Putamen (tissue), 1 donor: ENCODE data around the gene FAM163A.
"Not testable (repeated sequence)": the region's sequence is repeated elsewhere in the genome, so short reads cannot be mapped to it uniquely, and the experiment has no call there.

ENCODE experiments used
- DNase-seq: peaks from one replicate; pipeline ENCODE4 v3.0.0-alpha.2; 2016; ENCODE audit warnings: low spot score

The FAM163A gene

DNA sequence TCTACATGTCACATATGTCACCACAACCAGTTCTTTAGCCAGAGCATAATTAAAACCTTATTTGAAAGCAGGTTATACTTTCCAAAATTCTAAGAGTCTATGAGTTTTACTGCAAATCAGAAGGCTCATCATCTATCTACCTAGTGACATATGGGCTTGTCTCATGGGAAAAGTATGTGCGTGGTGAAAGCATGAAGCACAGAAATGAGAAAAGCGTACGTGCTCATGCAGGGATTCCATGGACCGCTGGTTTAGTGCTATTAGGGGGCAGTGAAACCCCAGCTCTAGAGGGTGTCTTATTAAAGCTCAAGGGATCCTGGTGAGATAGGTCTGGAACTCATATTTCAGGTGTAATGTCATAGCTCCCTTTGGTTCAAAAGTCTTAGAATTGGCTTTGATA is 50.2 kb downstream of the FAM163A start:
- DNase-seq = no peak

DNA sequence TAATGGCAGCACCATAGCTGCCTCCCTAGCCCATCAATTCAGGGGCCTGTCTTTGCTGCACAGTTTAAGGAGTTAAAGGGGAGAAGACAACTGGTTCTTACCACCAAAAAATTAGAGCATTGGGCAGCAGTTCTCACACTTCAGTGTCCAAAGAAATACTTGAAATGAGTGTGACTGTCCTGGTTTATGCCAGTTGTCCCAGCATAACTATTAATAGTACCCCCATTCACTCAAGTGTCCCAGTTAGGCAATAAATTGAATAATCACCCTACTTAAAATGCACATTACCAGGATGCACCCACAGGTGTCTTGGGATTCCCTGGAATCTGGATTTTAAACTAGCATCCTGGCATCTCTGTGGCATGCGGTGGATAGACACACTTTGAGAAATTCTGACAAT is 51.1 kb downstream of the FAM163A start:
- no peak for DNase-seq

DNA sequence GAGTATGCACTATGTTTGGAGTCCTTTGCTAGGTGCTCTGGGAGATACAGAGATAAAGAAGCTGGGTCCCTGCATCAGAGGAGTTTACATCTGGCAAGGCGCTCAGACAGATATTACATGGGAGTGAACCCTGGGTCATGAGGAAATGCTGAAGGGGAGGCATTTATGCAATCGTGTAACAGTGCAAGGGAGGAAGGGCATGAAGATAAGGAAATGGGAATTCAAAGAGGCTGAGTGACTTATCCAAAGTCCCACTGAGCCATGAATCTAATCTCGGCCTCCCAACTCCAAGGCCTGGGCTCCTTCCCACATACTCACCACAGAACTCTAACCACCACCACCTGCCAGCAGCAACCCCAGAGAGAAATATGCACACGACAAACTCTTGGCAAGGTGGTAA is 51.6 kb downstream of the FAM163A start:
- DNase-seq = no peak

DNA sequence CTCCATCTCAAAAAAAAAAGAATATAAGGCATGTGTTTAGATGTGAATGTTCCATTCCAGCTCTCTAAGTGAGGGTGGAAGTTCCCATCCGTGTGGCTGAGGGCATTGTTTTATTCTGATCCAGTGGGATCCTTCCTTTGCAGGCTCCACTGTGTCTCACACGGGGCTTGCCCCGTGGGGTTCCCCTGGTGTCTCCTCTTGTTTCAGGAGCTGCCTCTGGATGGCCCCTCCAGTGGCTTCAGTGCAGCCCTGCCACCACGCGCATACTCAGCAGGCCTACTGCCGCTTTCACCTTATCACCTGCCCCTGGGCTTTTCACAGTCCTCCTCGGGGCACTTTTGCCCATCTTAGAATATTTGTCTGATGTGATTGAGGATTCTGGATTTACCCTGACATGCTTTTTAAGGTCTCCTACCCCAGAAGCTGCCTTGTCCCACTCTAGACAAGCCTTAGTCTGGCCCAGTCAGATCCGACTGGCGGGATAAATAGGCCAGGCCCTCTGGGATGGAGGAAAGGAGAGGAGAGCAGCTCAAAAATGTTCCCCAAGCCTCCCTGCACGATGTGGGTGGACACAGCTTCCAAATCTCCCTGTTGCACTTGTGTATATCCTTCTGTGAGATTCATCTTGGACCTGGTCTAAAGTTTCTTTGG is 55.2 kb downstream of the FAM163A start:
- no peak for DNase-seq

DNA sequence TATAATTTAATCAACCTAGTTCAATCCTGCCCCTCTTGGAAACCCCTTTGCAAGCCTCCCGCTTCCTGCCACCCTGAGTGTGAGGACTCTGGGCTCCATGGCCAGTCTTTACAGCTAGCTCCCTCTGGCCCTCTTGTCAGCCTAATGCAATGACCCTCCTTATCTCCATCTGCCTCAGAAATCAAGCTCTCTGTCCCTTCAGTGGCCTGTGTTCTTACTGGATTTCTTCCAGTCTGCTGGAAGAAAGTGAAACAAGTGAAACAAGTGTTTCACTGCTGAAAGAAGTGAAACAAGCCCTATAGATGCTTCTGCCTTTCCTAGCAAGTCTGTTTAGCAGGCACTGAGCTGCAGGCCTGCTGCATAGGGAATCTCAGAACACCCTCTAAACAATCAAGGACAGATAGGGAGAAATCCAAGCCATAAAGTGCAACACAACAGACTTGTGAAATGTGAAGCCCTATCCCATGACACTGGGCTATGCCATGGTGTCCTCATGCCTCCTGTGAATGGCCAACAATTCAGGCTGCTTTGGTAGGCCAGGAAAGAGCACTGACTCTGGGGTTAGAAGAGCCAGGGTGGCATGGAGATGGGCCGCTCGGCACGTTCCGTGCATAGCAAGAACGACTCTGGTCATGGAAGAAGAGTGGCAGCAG is 55.9 kb downstream of the FAM163A start:
- no peak for DNase-seq

DNA sequence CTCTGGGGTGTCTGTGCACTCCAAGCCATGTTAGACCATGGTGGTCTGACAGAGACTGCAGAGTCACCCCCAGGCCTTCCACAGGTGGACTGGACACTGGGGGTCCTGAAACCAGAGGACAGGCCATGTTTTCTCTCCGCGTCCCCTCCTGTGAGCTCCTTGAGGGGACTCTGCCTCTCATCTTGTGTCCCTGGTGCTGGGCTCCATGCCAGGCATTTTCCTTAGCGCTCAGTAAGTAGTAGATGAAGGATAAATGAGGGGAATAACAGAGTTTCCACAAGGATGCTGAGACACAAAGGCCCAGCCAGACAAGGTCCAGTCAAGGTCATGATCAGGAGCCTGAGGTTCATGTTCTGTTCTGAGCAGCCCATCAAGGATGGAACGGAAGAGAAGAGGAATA is 57.4 kb downstream of the FAM163A start:
- DNase-seq = no peak

DNA sequence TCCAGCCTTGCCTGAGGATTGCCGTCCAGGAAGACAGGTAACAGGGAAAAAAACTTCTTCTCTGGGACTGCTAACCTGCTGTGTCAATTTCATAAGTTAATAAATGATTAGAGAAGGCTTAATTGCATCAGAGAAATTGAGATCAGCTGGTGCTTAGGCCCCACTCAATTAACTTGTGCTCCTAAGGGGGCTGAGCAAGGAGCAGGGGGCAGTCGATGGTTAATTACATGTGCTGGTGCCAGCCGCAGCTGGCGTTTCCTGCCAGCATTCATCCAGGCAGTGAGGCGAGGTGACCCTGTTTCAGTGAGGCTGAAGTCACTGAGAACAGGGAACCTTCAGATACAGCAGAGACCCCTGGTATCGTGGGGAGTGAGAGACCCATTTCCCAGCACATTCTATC is 60.0 kb downstream of the FAM163A start:
- no peak for DNase-seq

DNA sequence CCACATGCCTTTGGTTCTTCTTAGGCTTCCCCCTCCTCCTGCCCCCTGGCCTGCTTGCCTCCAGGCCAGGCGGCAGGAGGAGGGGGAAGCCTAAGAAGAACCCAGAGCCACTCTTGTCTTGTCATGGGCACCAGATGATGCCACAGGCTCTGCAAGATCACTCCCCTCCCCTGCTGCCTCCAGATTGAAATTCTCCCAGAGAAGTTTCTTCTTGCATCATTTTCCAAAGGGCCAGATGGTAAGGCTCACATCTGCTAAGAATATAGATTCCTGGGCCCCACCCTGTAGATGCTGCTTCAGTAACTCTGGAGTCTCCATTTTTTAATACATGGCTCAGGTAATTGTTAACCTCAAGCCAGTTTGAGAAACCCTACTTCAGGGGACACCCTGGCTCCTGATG is 60.8 kb downstream of the FAM163A start:
- DNase-seq = no peak

DNA sequence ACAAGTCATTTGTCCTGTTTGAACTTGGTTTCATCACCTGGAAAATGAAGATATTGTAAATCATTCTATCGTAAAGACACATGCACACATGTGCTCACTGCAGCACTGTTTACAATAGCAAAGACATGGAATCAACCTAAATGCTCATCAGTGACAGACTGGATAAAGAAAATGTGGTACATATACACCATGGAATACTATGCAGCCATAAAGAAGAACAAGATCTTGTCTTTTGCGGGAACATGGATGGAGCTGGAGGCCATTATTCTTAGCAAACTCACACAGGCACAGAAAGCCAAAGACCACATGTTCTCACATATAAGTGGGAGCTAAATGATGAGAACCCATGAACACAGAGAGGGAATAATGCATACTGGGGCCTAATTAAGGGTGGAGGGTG is 61.3 kb downstream of the FAM163A start:
- not testable (repeated sequence) for DNase-seq

DNA sequence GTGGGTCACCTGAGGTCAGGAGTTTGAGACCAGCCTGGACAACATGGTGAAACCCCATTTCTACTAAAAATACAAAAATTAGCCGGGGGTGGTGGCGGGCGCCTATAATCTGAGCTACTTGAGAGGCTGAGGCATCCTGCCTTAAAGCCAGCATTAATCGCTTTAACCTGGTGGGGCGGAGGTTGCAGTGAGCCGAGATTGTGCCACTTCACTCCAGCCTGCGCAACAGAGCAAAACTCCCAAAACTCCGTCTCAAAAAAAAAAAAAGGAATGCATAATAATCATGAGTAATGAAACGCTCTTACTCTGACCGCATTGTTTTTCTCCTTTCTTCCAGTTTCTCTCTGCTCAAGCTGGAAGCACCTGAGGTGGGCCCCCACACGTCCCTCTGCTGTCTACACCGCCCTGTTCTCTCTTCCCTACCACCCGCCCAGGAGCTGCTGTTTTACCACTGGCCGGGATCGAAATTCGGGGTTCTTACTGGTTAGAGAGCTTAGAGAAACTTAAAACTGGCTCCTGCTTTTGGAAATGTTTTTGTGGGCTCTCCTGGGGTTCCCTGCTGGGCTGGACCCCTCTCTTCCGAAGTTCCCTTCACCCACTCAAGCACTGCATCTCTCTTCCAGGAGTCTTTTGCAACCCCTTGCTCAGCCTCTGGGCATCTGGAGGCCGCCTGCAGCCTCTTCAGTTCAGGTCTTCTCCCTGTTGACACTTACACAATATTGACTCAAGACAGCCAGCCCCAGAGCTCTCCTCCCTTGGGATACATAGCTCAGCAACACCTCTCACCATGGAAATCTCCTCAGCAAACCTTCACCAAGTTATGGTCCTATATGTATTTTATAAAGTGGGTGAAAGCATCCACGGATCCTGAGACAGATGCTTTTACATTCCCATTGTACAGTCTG is 62.5 kb downstream of the FAM163A start:
- DNase-seq = no peak

DNA sequence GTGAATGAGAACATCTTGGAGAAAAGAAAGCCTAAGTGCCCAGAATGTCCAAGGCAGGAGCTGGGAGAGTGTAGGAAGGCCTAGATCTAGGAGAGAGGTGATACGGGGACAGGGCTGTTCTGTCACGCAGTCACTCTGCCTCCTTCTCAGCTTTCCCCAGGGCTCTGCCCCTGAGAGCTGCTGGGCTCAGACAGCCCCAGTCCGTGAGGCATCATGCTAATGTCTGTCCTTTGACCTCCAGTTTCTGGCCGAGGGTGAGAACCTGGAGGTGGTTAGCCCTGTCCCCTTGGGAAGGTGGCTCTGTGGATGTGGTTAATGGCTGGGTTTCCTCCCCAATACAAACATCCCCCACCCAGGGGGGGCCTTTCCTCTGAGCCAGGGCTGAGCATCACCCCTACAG is 63.2 kb downstream of the FAM163A start:
- no peak for DNase-seq

DNA sequence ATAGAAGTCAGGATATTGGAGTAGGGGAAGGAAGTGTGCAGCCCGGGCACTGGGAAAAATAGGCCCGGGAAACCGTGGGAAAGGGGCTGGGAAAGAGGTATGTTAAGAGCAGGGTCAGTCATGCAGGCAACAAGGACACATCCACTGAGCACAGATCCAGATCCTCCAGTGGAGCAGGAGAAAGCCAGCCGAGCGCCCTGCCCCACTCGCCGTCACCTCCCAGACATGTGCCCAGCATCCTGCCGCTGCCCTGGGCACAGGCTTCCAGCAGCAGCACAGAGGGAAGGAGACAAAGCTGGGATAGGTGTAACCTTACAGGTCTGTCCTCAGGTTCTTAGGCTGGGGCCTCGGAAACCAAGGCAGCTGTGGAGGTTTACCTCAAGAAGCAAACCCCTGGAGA is 64.2 kb downstream of the FAM163A start:
- DNase-seq = no peak

DNA sequence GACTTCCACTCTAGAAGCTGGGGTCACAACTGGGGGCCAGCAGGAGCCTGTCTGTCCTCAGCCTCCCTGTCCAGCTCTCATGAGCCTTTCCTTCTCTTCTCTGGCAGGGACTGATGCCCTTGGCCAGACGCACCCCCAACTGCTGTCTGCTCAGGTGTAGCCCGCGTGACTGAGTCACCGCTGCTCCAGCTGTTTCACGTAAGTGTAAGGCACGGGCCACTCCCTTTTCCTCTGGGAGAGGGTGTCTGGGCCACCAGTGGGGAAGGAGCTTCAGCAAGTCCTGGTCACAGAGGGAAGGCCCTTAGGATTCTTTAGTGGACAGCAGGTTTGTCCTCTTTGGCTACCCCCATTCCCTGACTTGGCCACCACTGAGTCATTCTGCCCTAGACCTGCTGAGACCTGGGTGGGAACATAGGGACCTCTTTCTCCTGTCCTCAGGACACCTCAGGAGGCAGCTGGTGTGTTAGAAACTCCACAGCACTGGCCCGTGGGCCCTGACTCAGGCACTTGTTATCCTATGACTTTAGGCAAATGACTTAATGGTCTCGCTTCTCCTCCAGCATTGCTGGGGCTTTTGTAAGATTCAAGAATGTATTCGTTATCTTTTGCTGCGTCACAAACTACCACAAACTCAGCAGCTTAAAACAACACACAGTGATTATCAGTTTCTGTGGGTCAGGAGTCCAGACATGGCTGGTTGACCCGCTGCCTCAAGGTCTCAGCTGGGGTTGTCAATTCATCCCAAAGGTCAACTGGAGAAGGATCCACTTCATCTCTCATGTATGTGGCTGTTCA is 64.8 kb downstream of the FAM163A start:
- DNase-seq = no peak

DNA sequence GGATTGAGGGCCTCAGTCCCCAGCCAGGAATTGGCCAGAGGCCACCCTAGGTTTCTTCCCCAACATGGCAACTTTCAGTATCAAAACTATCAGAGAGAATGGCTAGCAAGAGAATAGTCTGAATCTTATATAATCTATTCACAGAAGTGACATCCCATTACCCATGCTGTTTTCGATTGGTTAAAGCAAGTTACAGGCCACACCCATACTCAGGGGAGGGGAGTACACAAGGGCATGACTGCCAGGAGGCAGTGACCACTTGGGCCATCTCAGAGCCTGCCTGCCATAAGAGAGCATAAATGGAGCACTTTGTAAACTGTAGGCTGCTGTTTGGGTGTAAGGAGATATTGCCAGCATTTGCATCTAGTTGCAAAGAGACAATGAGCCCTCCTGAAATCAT is 65.4 kb downstream of the FAM163A start:
- DNase-seq = no peak

DNA sequence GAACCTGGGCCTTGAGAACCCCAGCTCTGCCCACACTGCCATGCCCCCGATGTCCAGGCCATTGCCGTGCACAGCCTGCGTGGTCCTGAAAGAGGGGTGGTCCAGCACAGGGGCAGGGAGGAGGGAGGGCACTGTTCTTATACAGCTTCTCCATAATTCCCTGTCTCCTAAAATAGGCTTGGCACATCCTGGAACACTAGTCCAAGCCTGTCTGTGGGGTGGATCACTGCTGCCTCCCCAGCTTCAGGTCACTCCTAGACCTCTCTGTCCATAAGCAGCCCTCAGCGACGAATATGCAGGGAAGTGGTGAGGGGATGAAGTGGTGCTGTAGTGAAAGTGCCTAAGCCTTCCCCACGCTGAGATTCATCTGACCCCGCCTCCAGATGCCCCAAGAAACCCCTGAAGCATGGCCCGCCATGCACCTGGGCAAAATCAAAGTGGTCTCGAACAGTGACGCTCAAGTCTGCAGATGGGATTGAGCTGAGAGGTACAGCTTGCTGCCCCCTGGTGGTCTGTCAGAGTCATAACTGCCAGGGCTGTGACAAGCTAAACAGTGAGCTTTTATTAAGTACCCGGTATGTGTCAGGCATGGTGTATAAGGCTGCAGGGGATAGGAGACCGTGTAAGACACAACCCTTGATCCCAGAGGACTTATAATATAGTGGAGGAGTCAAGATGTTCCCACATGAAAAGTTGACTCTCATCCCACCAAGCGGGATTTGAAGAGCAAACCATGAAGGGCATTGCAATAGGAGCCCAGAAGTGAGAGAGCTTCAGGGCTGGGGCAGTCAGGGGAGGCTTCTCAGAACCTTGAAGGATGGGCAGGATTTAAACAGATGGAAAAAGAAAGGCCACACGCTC is 66.6 kb downstream of the FAM163A start:
- peak; percentile 61 for DNase-seq

DNA sequence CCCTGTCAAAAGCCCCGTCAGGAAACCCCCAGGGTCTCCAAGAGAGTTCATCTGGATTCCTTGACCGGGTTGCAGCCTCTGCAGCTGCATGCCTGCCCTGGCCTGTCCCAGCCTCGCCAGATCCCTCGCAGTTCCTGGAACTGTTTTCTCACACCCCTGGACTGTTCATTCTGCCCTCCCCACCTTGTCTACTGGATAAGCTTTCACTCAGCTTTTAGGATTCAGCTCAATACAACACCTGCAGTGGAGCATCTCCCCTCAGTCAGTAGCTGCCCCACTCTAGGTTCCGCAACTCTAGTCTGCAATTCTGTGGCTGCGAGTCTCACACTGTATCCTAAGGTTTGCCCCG is 67.2 kb downstream of the FAM163A start:
- no peak for DNase-seq

DNA sequence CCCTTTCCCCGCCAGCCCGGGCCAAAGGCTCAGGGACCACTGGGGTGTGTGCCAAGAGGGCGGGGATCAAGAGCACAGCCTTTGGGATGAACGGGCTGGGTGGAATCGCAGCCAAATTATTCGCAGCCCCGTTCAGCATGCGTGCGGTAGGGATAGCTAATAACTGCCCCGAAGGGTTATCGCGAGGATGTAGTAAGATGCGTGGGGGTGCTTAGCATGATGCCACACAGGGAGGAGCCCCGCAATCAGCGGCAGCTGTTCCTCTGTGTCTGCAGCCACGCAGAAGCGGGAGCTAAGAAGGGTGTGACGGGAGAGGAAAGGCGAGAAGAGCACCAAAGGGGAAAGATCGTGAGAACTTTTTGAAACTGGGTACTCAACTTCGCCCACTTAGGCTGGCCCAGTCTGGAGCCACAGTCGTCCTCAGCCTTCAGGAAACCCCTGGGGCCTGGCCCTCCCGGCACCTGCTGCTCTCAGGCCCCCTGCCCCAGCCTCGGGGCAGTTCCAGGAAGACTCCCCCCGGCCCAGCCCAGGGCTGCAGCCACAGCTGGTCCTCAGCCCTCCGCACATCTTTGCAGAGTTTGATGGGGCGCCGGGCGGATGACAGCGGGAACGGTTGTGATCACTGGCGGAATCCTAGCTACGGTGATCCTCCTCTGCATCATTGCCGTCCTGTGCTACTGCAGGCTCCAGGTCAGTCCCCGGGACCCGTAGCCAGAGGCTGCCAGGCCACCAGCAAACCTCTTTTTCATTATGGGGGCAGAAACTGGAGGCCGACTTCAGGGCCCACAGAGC is 69.6 kb downstream of the FAM163A start:
- DNase-seq = no peak

DNA sequence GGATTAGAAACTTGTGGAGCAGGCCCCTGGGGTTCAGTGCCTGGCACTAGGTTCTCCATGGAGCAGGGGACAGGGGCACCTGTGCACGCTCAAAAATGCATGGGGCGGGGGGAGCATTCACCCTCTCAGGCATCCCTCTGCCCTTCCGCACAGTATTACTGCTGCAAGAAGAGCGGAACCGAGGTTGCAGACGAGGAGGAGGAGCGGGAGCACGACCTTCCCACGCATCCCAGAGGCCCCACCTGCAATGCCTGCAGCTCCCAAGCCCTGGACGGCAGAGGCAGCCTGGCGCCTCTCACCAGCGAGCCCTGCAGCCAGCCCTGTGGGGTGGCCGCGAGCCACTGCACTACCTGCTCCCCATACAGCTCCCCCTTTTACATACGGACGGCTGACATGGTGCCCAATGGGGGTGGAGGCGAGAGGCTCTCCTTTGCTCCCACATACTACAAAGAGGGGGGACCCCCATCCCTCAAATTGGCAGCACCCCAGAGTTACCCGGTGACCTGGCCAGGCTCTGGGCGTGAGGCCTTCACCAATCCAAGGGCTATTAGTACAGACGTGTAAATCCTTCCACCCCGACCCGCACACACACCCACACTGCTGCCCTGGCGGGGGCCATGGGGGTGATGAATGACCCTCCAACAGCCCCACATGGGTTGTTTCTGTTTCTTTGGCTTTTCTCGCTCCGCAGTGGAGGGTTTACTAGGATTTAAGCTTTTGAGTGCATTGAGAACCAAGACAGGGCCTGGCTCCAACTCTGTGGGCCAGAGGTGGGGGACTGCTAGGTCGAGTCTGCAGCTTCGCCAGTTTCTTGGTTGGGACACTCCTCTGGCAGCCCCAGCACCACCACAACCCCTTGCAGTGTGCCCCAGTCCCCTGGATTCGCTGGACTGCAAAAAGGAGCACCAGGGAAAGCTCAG is 70.8 kb downstream of the FAM163A start:
- DNase-seq = no peak

DNA sequence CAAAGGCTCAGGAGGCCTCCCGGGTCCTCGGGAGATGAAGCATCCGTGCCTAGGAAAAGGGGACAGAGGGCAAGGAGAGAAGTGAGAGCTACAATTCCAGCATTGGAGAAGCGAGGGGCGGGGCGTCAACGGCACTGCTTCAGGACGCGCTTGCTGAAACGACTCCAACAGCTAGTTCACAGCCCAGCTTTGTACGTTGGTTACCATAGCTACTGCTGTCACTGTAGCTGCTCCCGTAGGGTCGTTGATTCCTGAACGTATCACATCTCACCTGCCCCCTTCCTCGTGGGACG is 71.4 kb downstream of the FAM163A start:
- DNase-seq = no peak

DNA sequence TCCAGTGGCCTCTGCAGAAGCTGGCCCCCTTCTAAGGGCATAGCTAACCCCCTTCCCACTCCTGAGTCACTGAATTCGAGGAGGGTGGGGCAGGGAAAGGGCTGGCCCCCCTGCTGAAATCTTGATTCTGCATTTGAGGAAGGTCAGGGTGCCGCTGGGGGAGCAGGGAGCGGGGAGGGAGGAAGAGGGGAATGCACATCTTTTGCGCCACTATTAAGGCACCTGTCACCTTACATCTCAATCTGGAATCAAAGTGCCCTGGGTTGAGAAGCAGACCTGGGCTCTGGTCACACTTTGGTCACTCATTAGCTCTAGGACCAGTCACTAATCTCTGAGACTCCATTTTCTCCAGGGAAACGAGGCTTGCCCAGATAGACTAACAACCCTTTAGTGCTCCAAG is 72.5 kb downstream of the FAM163A start:
- DNase-seq = no peak
